ENCODE data around the gene TRIM44.

- no peak for TF ChIP-seq EZH2phosphoT487 (IDR thresholded peaks at IDR 0.05; ENCODE audit: borderline replicate concordance, low read length)
- TF ChIP-seq, protein P1, sequence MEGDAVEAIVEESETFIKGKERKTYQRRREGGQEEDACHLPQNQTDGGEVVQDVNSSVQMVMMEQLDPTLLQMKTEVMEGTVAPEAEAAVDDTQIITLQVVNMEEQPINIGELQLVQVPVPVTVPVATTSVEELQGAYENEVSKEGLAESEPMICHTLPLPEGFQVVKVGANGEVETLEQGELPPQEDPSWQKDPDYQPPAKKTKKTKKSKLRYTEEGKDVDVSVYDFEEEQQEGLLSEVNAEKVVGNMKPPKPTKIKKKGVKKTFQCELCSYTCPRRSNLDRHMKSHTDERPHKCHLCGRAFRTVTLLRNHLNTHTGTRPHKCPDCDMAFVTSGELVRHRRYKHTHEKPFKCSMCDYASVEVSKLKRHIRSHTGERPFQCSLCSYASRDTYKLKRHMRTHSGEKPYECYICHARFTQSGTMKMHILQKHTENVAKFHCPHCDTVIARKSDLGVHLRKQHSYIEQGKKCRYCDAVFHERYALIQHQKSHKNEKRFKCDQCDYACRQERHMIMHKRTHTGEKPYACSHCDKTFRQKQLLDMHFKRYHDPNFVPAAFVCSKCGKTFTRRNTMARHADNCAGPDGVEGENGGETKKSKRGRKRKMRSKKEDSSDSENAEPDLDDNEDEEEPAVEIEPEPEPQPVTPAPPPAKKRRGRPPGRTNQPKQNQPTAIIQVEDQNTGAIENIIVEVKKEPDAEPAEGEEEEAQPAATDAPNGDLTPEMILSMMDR (IDR thresholded peaks at IDR 0.05; ENCODE audit: low read depth, low read length, poor library complexity, severe bottlenecking) = no peak
Observed at GRCh38 chr11:35798983-35799382, 136.4 kb downstream of the TRIM44 start.
